ENCODE measurements around the gene TICAM2.

- TF ChIP-seq EZH2phosphoT487 (IDR thresholded peaks at IDR 0.05; ENCODE audit: low read depth, severe bottlenecking, unreplicated experiment): no peak
- TF ChIP-seq CTCF (IDR thresholded peaks at IDR 0.05; ENCODE audit: poor library complexity): no peak
- no peak for TF ChIP-seq EZH2 (IDR thresholded peaks at IDR 0.05; ENCODE audit: borderline replicate concordance)
Measured at GRCh38 chr5:115583474-115583873, 18.8 kb downstream of the TICAM2 start.

Measured in hepatocyte (in vitro differentiated cells).